A549 (cell line): ENCODE data around the gene TNRC18. TPM values are rescaled to one million over a fixed set of nuclear protein-coding genes. Genes with fewer than 3 reads are reported as not detected.
A peak's percentile ranks its signal among the peaks of the same experiment; 100 is the strongest.

ENCODE experiments used
- ATAC-seq, 2 experiments: fragments of 200-7000 bp in 1 of 2; fragments of >200 bp in 1 of 2; cut with Nextera tagmentation in 1 of 2; cut with Tn5 transposase in 1 of 2; 3 replicates each; pipeline versions ENCODE4 v1.8.0 to v1.9.1; 2018 to 2020; ENCODE audit warnings: mild to moderate bottlenecking in 1 of 2, moderate library complexity in 1 of 2
- CTCF ChIA-PET: fragments of 300-600 bp; sonication (Branson Sonifier 250); formaldehyde crosslinking; extraction: SDS; loops from one replicate; lab custom pipeline; 2021; ENCODE audit warnings: antibody characterized with exemption, inconsistent platforms; lab: Yijun Ruan, JAX
- POLR2A ChIA-PET: fragments of 350-600 bp; formaldehyde crosslinking; extraction: SDS; loops from one replicate; lab custom pipeline; 2021; ENCODE audit warnings: antibody characterized with exemption, inconsistent platforms; lab: Yijun Ruan, JAX
- DNase-seq, 2 experiments: peaks; one replicate each; pipeline versions ENCODE4 v3.0.0 to v3.0.0-alpha.2; 2011 to 2016; ENCODE audit warnings: low read depth in 1 of 2, low spot score in 1 of 2
- FAIRE-seq: peaks from 2 replicates; lab custom pipeline; 2011; peaks lifted over from hg19 to GRCh38; lab: Jason Lieb, UNC
- H3K27ac ChIP-seq, 2 experiments: fragments of >200 bp; sonication (Bioruptor Twin); formaldehyde crosslinking; 3 replicates each; pipeline ENCODE4 v1.5.1; 2016 to 2017
- H3K4me1 ChIP-seq: fragments of >200 bp; sonication (Bioruptor Twin); formaldehyde crosslinking; 3 replicates; pipeline ENCODE4 v1.6.1; 2016
- H3K4me2 ChIP-seq: fragments of >200 bp; sonication (Bioruptor Twin); formaldehyde crosslinking; 3 replicates; pipeline ENCODE4 v1.6.1; 2016
- H3K4me3 ChIP-seq: fragments of >200 bp; sonication (Bioruptor Twin); formaldehyde crosslinking; 3 replicates; pipeline ENCODE4 v1.5.1; 2016
- H3K9me3 ChIP-seq: fragments of >200 bp; sonication (Bioruptor Twin); formaldehyde crosslinking; 3 replicates; pipeline ENCODE4 v1.6.1; 2016
- BHLHE40 ChIP-seq: IDR thresholded peaks from 2 replicates; pipeline ENCODE4 v1.6.1; 2012; ENCODE audit warnings: low read depth, low read length, inconsistent platforms
- CEBPB ChIP-seq, 2 experiments: fragments of >200 bp in 1 of 2; sonication (Bioruptor Twin) in 1 of 2; formaldehyde crosslinking in 1 of 2; IDR thresholded peaks; 2 replicates each; pipeline ENCODE4 v1.6.1; 2012 to 2016
- EHF ChIP-seq: fragments of 250-450 bp; sonication (Bioruptor Pico); IDR thresholded peaks from 2 replicates; pipeline ENCODE4 v1.5.0; 2020; ENCODE audit warnings: mild to moderate bottlenecking
- EP300 ChIP-seq, 2 experiments: fragments of >200 bp; sonication (Bioruptor Twin); formaldehyde crosslinking; IDR thresholded peaks; 2 replicates in 1 of 2; 3 replicates in 1 of 2; pipeline ENCODE4 v1.6.1; 2016 to 2017
- ESRRA ChIP-seq: fragments of 150-350 bp; IDR thresholded peaks from 2 replicates; pipeline ENCODE4 v1.6.1; 2014; ENCODE audit warnings: mild to moderate bottlenecking, low read length, borderline replicate concordance
- FOSB ChIP-seq: fragments of 250-450 bp; sonication (Bioruptor Pico); IDR thresholded peaks from 2 replicates; pipeline ENCODE4 v1.5.0; 2020; ENCODE audit warnings: mild to moderate bottlenecking, moderate library complexity
- FOSL2 ChIP-seq, 2 experiments: fragments of 450-650 bp in 1 of 2; fragments of >200 bp in 1 of 2; sonication (Bioruptor Twin) in 1 of 2; formaldehyde crosslinking; IDR thresholded peaks; 2 replicates each; pipeline versions ENCODE4 v1.5.0 to v1.6.1; 2016 to 2020; ENCODE audit warnings: mild to moderate bottlenecking in 1 of 2, moderate library complexity in 1 of 2
- GATA3 ChIP-seq: IDR thresholded peaks from 2 replicates; pipeline ENCODE4 v1.6.1; 2012; ENCODE audit warnings: borderline replicate concordance
- HOXB5 ChIP-seq: fragments of 250-450 bp; sonication (Bioruptor Pico); IDR thresholded peaks from 2 replicates; pipeline ENCODE4 v1.5.0; 2020; ENCODE audit warnings: mild to moderate bottlenecking, moderate library complexity
- JUN ChIP-seq, 2 experiments: fragments of >200 bp; sonication (Bioruptor Twin); formaldehyde crosslinking; IDR thresholded peaks; 2 replicates in 1 of 2; 3 replicates in 1 of 2; pipeline ENCODE4 v1.6.1; 2016 to 2017
- JUNB ChIP-seq: fragments of >200 bp; sonication (Bioruptor Twin); formaldehyde crosslinking; IDR thresholded peaks from 2 replicates; pipeline ENCODE4 v1.6.1; 2016
- KDM1A ChIP-seq: fragments of 200-600 bp; sonication (generic); IDR thresholded peaks from 2 replicates; pipeline ENCODE4 v1.6.1; 2016; ENCODE audit warnings: low read depth, mild to moderate bottlenecking
- KDM5A ChIP-seq: fragments of 200-600 bp; sonication (generic); IDR thresholded peaks from 2 replicates; pipeline ENCODE4 v1.6.1; 2016; ENCODE audit warnings: antibody characterized with exemption, mild to moderate bottlenecking
- MAZ ChIP-seq: fragments of 150-350 bp; IDR thresholded peaks from 2 replicates; pipeline ENCODE4 v1.6.1; 2014; ENCODE audit warnings: antibody characterized with exemption, low read depth, low read length, borderline replicate concordance
- NFE2L2 ChIP-seq: fragments of 150-350 bp; conservative IDR thresholded peaks from 2 replicates; pipeline ENCODE4 v1.6.1; 2014; ENCODE audit warnings: low read length
- NPAS2 ChIP-seq: fragments of 250-450 bp; sonication (Bioruptor Pico); IDR thresholded peaks from 2 replicates; pipeline ENCODE4 v1.8.0; 2022; ENCODE audit warnings: mild to moderate bottlenecking, moderate library complexity, borderline replicate concordance
- PHF8 ChIP-seq: fragments of 200-600 bp; sonication (generic); IDR thresholded peaks from 2 replicates; pipeline ENCODE4 v1.6.1; 2016; ENCODE audit warnings: low read depth, mild to moderate bottlenecking, antibody characterized with exemption, moderate library complexity, borderline replicate concordance
- POLR2A ChIP-seq: IDR thresholded peaks from 2 replicates; pipeline ENCODE4 v1.6.1; 2012; ENCODE audit warnings: mild to moderate bottlenecking, low read length
- POLR2AphosphoS2 ChIP-seq: conservative IDR thresholded peaks from 2 replicates; pipeline ENCODE4 v1.6.1; 2012; ENCODE audit warnings: low read length, improper control_type of control experiment, inconsistent platforms
- RARB ChIP-seq: fragments of 250-450 bp; sonication (Bioruptor Pico); IDR thresholded peaks from 2 replicates; pipeline ENCODE4 v1.8.0; 2021; ENCODE audit warnings: mild to moderate bottlenecking, moderate library complexity
- RCOR1 ChIP-seq: fragments of 150-350 bp; IDR thresholded peaks from 2 replicates; pipeline ENCODE4 v1.6.1; 2014; ENCODE audit warnings: antibody characterized with exemption, low read length, low read depth
- REST ChIP-seq: fragments of 200-600 bp; sonication (generic); IDR thresholded peaks from 2 replicates; pipeline ENCODE4 v1.6.1; 2016; ENCODE audit warnings: antibody characterized with exemption, mild to moderate bottlenecking, moderate library complexity
- SMC3 ChIP-seq: fragments of >200 bp; sonication (Bioruptor Twin); formaldehyde crosslinking; IDR thresholded peaks from 3 replicates; pipeline ENCODE4 v1.6.1; 2018; ENCODE audit warnings: inconsistent platforms
- SREBF2 ChIP-seq: fragments of 450-650 bp; IDR thresholded peaks from 2 replicates; pipeline ENCODE4 v1.6.1; 2014; ENCODE audit warnings: mild to moderate bottlenecking, moderate library complexity
- ZC3H11A ChIP-seq: fragments of 450-650 bp; IDR thresholded peaks from 2 replicates; pipeline ENCODE4 v1.6.1; 2014; ENCODE audit warnings: antibody characterized with exemption, mild to moderate bottlenecking
- ZFP36 ChIP-seq: fragments of 450-650 bp; IDR thresholded peaks from 2 replicates; pipeline ENCODE4 v1.6.1; 2014; ENCODE audit warnings: borderline replicate concordance; ENCODE audit not compliant: partially characterized antibody
- ZSCAN20 ChIP-seq: fragments of 250-450 bp; sonication (Bioruptor Pico); IDR thresholded peaks from 2 replicates; pipeline ENCODE4 v1.8.0; 2022; ENCODE audit warnings: mild to moderate bottlenecking, moderate library complexity
- WGBS: methylation state at CpG from one replicate; pipeline ENCODE4 v1.1.6; 2017; ENCODE audit errors: missing lambda C conversion rate; 5-methylcytosine and 5-hydroxymethylcytosine counted together
- polyA plus RNA-seq, 4 experiments: library from polyadenylated mRNA; depleted of rRNA in 3 of 4; stranded (reverse); fragments of >200 nt; fragmentation: RNase III in 1 of 4; extraction: RNeasy Plus Mini Kit Qiagen cat#74134 plus additional on column Dnase treatment in 1 of 4; gene quantifications; 2 replicates in 3 of 4; 3 replicates in 1 of 4; pipeline ENCODE4 v1.2.3, GENCODE V29; 2011 to 2017
- TF ChIP-seq, protein P1 (sequence below): fragments of >200 bp; sonication (Bioruptor Twin); formaldehyde crosslinking; IDR thresholded peaks from 3 replicates; pipeline ENCODE4 v1.5.1; 2016
- TF ChIP-seq, protein P2 (sequence below): fragments of 250-450 bp; sonication (Bioruptor Pico); IDR thresholded peaks from 2 replicates; pipeline ENCODE4 v1.5.0; 2020; ENCODE audit warnings: low read depth, mild to moderate bottlenecking, moderate library complexity
- TF ChIP-seq, protein P3 (sequence below): fragments of 450-650 bp; IDR thresholded peaks from 2 replicates; pipeline ENCODE4 v1.6.1; 2014; ENCODE audit warnings: antibody characterized with exemption
- TF ChIP-seq, protein P4 (sequence below): fragments of 150-350 bp; IDR thresholded peaks from 2 replicates; pipeline ENCODE4 v1.6.1; 2014; ENCODE audit warnings: low read depth, mild to moderate bottlenecking, low read length
- TF ChIP-seq, protein P5 (sequence below): fragments of >200 bp; sonication (Bioruptor Twin); formaldehyde crosslinking; IDR thresholded peaks from 2 replicates; pipeline ENCODE4 v1.6.1; 2016

TNRC18 gene
- polyA plus RNA-seq, 2 of the 4 experiments (the other 2 are of a cell fraction): 15.5 to 39.9 TPM

- no peak for TF ChIP-seq NPAS2 (CRISPR knock-in tag)
- TF ChIP-seq GATA3: no peak
- no peak for TF ChIP-seq FOSB
- TF ChIP-seq BHLHE40: no peak
- no peak for TF ChIP-seq POLR2AphosphoS2
- TF ChIP-seq RARB (CRISPR knock-in tag): no peak
- TF ChIP-seq, protein P1, sequence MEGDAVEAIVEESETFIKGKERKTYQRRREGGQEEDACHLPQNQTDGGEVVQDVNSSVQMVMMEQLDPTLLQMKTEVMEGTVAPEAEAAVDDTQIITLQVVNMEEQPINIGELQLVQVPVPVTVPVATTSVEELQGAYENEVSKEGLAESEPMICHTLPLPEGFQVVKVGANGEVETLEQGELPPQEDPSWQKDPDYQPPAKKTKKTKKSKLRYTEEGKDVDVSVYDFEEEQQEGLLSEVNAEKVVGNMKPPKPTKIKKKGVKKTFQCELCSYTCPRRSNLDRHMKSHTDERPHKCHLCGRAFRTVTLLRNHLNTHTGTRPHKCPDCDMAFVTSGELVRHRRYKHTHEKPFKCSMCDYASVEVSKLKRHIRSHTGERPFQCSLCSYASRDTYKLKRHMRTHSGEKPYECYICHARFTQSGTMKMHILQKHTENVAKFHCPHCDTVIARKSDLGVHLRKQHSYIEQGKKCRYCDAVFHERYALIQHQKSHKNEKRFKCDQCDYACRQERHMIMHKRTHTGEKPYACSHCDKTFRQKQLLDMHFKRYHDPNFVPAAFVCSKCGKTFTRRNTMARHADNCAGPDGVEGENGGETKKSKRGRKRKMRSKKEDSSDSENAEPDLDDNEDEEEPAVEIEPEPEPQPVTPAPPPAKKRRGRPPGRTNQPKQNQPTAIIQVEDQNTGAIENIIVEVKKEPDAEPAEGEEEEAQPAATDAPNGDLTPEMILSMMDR: no peak
- TF ChIP-seq SREBF2: no peak
- TF ChIP-seq FOSL2 (IDR thresholded peaks at IDR 0.05): no peak
- no peak; the same call in 1 of the 2 replicates for TF ChIP-seq FOSL2 (CRISPR knock-in tag; IDR thresholded peaks at IDR 0.05)
- TF ChIP-seq EP300 (IDR thresholded peaks at IDR 0.05): peak in 1 of 2 experiments; percentile 42; a peak in 2 of 5 replicates
- TF ChIP-seq, protein P2, sequence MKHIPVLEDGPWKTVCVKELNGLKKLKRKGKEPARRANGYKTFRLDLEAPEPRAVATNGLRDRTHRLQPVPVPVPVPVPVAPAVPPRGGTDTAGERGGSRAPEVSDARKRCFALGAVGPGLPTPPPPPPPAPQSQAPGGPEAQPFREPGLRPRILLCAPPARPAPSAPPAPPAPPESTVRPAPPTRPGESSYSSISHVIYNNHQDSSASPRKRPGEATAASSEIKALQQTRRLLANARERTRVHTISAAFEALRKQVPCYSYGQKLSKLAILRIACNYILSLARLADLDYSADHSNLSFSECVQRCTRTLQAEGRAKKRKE (CRISPR knock-in tag): no peak
- no peak for TF ChIP-seq ZC3H11A
- TF ChIP-seq JUNB: no peak
- peak; percentile 66 to 88 for TF ChIP-seq JUN (IDR thresholded peaks at IDR 0.05)
- TF ChIP-seq ESRRA: 0 out of 2 replicates have a peak, but pooled peaks have one; percentile 56
- no peak for TF ChIP-seq ZSCAN20 (CRISPR knock-in tag)
- TF ChIP-seq, protein P3, sequence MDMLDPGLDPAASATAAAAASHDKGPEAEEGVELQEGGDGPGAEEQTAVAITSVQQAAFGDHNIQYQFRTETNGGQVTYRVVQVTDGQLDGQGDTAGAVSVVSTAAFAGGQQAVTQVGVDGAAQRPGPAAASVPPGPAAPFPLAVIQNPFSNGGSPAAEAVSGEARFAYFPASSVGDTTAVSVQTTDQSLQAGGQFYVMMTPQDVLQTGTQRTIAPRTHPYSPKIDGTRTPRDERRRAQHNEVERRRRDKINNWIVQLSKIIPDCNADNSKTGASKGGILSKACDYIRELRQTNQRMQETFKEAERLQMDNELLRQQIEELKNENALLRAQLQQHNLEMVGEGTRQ: no peak
- peak; percentile 98 to 99 for TF ChIP-seq CEBPB (IDR thresholded peaks at IDR 0.05)
- TF ChIP-seq KDM1A: peak; percentile 100
- peak; percentile 31 for TF ChIP-seq ZFP36
- TF ChIP-seq, protein P4, sequence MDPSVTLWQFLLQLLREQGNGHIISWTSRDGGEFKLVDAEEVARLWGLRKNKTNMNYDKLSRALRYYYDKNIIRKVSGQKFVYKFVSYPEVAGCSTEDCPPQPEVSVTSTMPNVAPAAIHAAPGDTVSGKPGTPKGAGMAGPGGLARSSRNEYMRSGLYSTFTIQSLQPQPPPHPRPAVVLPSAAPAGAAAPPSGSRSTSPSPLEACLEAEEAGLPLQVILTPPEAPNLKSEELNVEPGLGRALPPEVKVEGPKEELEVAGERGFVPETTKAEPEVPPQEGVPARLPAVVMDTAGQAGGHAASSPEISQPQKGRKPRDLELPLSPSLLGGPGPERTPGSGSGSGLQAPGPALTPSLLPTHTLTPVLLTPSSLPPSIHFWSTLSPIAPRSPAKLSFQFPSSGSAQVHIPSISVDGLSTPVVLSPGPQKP: no peak
- no peak for TF ChIP-seq KDM5A
- TF ChIP-seq EHF: no peak
- TF ChIP-seq NFE2L2: no peak
- peak; percentile 62 for TF ChIP-seq POLR2A
Measured at GRCh38 chr7:5396999-5397663, 26.5 kb downstream of the TNRC18 start (continued).

DNA sequence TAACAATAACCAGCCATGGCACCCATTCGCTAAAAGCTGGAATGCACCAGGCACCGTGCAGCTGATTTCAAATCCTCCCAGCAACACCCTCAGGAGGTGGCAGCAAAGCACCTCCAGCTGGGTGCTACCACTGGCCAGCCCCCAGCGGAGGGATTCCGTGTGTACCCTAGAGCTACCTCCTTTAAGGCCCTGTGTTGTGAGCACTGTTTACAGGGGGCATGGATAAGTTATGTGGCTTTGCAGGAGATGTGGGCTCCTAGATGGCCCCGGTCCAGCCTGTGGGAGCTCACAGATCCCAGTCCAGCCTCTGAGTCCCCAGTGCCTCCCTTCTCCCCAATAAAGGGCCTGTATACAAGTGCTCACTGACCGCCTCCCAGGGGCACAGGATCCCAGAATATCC lies 27.1 kb downstream of the TNRC18 start:
- DNase-seq: peak; percentile 85 to 88
- FAIRE-seq: no peak
- TF ChIP-seq PHF8 (no peak), ZSCAN20 (CRISPR knock-in tag) (no peak), EHF (no peak), HOXB5 (no peak), ESRRA (no peak), RCOR1 (no peak), REST (no peak), MAZ (no peak), EP300 (IDR thresholded peaks at IDR 0.05) (no peak), JUNB (no peak), SMC3 (peak; percentile 80)
- TF ChIP-seq, protein P5, sequence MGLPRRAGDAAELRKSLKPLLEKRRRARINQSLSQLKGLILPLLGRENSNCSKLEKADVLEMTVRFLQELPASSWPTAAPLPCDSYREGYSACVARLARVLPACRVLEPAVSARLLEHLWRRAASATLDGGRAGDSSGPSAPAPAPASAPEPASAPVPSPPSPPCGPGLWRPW: no peak

More for the DNA sequence above, 27.1 kb downstream of the TNRC18 start:
- Histone ChIP-seq H3K4me3 (peak overlapping the region; percentile 74), H3K27ac (peak overlapping the region; percentile 96 to 98), H3K4me1 (peaks cover 21% of the 10 kb centered on the region), H3K4me2 (peak overlapping the region; percentile 77), H3K9me3 (no peaks in the 10 kb centered on the region)
- 10% methylated on average over 4 of the region's 6 CpGs for WGBS
- ChIA-PET POLR2A (interaction anchor here (0.5 to 2.9 kb wide), 9 partner anchors 11 to 168 kb away, joined by 3 to 63 read pairs (median 6); partner anchors contain the start of gene TNRC18), CTCF (interaction anchor here (0.6 to 5.3 kb wide), 30 partner anchors 9 to 284 kb away, joined by 3 to 54 read pairs (median 4); partner anchors contain the start of gene TNRC18)
- ATAC-seq: peak; percentile 80 to 84
